Calu3 (cell line): ENCODE results near the gene GCSAM. TPM values are rescaled to one million over a fixed set of nuclear protein-coding genes. Genes with fewer than 3 reads are reported as not detected.

Experiments used
- BruUV-seq: library from RNA; stranded (reverse); fragments of 400-500 nt; replicated peaks from 2 replicates; lab custom pipeline; 2021; lab: Mats Ljungman, UMichigan
- CTCF ChIA-PET: fragments of 300-600 bp; sonication (Branson Sonifier 250); formaldehyde crosslinking; loops from one replicate; lab custom pipeline; 2022; ENCODE audit warnings: antibody characterized with exemption; lab: Charles Lee
- DNase-seq: peaks from one replicate; pipeline ENCODE4 v3.0.0; 2022
- H3K27ac Mint-ChIP-seq: one replicate; pipeline ENCODE4 v1.8.0; 2022; ENCODE audit warnings: mixed read lengths; ENCODE audit not compliant: unreplicated experiment
- H3K27me3 Mint-ChIP-seq: one replicate; pipeline ENCODE4 v1.8.0; 2022; ENCODE audit warnings: mixed read lengths; ENCODE audit not compliant: unreplicated experiment
- H3K36me3 Mint-ChIP-seq: one replicate; pipeline ENCODE4 v1.8.0; 2022; ENCODE audit warnings: mild to moderate bottlenecking, moderate library complexity, mixed read lengths; ENCODE audit not compliant: insufficient read depth, unreplicated experiment
- H3K4me1 Mint-ChIP-seq: one replicate; pipeline ENCODE4 v1.8.0; 2022; ENCODE audit warnings: mild to moderate bottlenecking, low read depth, mixed read lengths; ENCODE audit not compliant: unreplicated experiment
- H3K4me3 Mint-ChIP-seq: one replicate; pipeline ENCODE4 v1.8.0; 2022; ENCODE audit warnings: mild to moderate bottlenecking, low read depth, moderate library complexity, mixed read lengths; ENCODE audit not compliant: unreplicated experiment
- H3K9me3 Mint-ChIP-seq: one replicate; pipeline ENCODE4 v1.8.0; 2022; ENCODE audit warnings: low read depth, mixed read lengths; ENCODE audit not compliant: unreplicated experiment
- intact Hi-C: fragments of 100-400 bp; cut with micrococcal nuclease; formaldehyde crosslinking; loops from one replicate; pipeline ENCODE4 v1.10.0; 2022; ENCODE audit not compliant: unreplicated experiment
- total RNA-seq: library from RNA; stranded (reverse); gene quantifications from 2 replicates; pipeline ENCODE4 v1.2.3, GENCODE V29; 2022
- TF ChIP-seq, protein P1 (sequence below): fragments of 200-600 bp; IDR thresholded peaks from one replicate; pipeline ENCODE4 v1.8.0; 2022; ENCODE audit warnings: antibody characterized with exemption; ENCODE audit not compliant: unreplicated experiment

Gene GCSAM
- total RNA-seq, 1 experiment from 2014 or later: not detected

DNA sequence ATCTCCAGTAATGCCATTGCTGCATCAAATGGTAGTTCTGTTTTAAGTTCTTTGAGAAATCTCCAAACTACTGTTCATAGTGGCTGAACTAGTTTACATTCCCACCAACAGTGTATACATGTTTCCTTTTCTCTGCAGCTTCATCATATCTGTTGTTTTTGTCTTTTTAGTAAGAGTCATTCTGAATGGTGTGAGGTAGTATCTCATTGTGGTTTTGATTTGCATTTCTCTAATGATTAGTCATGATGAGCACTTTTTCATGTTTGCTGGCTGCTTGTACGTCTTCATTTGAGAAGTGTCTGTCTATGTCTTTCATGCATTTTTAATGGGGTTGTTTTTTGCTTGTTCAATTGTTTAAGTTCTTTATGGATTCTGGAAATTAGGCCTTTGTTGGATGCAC is 10.2 kb upstream of the GCSAM start:
- no peaks in the 10 kb centered on the region for H3K4me1 Mint-ChIP-seq
- no peak overlapping the region for H3K27ac Mint-ChIP-seq
- no peaks in the 10 kb centered on the region for H3K36me3 Mint-ChIP-seq
- BruUV-seq: no TSS peak
- H3K9me3 Mint-ChIP-seq: peaks cover 3% of the 10 kb centered on the region
- CTCF ChIA-PET: no interaction called here
- H3K4me3 Mint-ChIP-seq: no peak overlapping the region
- DNase-seq: no peak
- TF ChIP-seq, protein P1, sequence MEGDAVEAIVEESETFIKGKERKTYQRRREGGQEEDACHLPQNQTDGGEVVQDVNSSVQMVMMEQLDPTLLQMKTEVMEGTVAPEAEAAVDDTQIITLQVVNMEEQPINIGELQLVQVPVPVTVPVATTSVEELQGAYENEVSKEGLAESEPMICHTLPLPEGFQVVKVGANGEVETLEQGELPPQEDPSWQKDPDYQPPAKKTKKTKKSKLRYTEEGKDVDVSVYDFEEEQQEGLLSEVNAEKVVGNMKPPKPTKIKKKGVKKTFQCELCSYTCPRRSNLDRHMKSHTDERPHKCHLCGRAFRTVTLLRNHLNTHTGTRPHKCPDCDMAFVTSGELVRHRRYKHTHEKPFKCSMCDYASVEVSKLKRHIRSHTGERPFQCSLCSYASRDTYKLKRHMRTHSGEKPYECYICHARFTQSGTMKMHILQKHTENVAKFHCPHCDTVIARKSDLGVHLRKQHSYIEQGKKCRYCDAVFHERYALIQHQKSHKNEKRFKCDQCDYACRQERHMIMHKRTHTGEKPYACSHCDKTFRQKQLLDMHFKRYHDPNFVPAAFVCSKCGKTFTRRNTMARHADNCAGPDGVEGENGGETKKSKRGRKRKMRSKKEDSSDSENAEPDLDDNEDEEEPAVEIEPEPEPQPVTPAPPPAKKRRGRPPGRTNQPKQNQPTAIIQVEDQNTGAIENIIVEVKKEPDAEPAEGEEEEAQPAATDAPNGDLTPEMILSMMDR: no peak
- H3K27me3 Mint-ChIP-seq: no peaks in the 10 kb centered on the region
- intact Hi-C loops: no loop called here

DNA sequence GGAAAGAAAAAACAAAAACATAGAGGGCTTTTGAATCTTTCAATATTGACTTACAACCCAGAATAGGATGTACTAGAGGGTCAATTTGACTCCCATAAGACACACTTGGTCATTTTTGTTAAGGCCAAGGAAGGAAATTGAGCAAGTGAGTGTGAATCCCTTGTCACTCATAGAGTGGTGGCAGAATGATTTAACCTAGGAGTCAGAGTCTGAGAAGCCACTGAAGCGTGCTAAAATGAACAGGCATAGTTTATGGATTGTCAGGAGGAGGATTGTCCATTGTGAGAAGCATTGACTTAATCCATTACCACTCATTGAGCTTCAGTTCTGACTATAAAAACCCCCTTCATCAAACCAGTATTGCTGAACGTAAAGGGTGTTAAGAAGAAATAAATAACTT is 8.2 kb upstream of the GCSAM start:
- Mint-ChIP-seq H3K36me3 (no peaks in the 10 kb centered on the region), H3K4me3 (no peak overlapping the region), H3K9me3 (peaks cover 3% of the 10 kb centered on the region), H3K27ac (no peak overlapping the region), H3K27me3 (no peaks in the 10 kb centered on the region), H3K4me1 (no peaks in the 10 kb centered on the region)
- DNase-seq: no peak
- CTCF ChIA-PET: no interaction called here
- TF ChIP-seq, protein P1: no peak
- BruUV-seq: no TSS peak
- intact Hi-C loops: no loop called here

DNA sequence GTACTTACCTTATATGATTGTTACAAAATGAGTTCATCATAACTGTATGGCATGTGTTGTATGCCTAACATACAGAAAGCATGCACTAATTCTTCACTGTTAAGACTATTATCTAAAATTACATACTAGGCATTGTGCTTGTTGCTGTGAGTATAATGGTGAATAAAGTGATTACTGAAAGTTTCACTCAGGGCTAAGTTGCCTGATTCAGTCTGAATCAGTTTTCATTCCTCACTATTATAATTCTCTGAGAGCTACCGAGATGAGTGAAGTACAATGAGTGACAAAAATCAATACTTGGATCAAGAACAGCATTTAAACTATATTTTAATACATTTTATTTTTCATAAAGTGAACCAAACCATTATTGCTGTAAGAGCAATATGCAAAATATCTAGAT is 7.5 kb upstream of the GCSAM start:
- H3K9me3 Mint-ChIP-seq: peaks cover 3% of the 10 kb centered on the region
- intact Hi-C loops: no loop called here
- no peaks in the 10 kb centered on the region for H3K27me3 Mint-ChIP-seq
- H3K4me3 Mint-ChIP-seq: no peak overlapping the region
- CTCF ChIA-PET: no interaction called here
- no TSS peak for BruUV-seq
- TF ChIP-seq, protein P1: no peak
- no peak overlapping the region for H3K27ac Mint-ChIP-seq
- no peak for DNase-seq
- H3K4me1 Mint-ChIP-seq: no peaks in the 10 kb centered on the region
- H3K36me3 Mint-ChIP-seq: no peaks in the 10 kb centered on the region

DNA sequence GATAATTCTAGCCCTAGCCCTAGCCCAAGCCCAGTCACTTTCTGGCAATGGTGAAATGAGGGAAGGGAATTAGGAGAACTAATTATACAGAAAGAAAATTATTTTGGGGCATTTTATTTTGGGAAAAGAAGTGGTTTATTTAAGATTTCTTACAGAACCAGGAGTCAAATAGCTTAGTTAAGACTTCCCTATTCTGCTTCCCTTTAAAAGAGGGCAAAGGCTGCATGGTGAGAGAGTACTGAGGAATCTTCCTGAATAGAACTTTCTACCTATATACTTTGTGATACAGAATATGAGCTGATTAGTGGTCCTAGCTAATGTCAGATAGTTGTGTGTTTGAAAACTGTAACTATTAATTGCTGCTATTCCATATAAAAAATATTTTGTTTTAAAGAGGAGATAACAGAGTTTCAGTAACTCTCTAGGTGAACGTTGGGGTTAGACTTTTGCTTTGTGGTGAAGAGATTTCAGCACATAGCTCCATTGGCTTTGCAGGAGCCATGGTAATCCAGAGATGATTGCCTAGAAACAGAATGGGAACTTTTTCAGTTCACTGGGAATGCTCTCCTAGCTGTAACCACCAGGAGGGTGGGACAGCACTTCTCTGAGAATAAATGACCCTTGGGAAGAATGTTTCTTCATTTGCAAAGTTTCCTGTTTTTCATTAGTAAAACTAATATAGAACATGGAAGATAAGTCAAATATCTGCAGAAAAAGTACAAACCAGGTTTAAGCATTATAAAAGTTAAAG is 5.3 kb upstream of the GCSAM start:
- no peak for DNase-seq
- CTCF ChIA-PET: no interaction called here
- no peak overlapping the region for H3K4me3 Mint-ChIP-seq
- BruUV-seq: no TSS peak
- no peaks in the 10 kb centered on the region for H3K27me3 Mint-ChIP-seq
- no peak overlapping the region for H3K27ac Mint-ChIP-seq
- H3K9me3 Mint-ChIP-seq: peaks cover 2% of the 10 kb centered on the region
- intact Hi-C loops: loop anchor here (5.0 to 10.0 kb wide), 2 partner anchors 186 to 379 kb away; no protein-coding TSS in a partner anchor
- TF ChIP-seq, protein P1: no peak
- peaks cover 5% of the 10 kb centered on the region for H3K36me3 Mint-ChIP-seq
- peaks cover 10% of the 10 kb centered on the region for H3K4me1 Mint-ChIP-seq
